Measurements from ENCODE around the gene HPSE2. TPM values are rescaled to one million over a fixed set of nuclear protein-coding genes. Genes with fewer than 3 reads are reported as not detected.

Gene HPSE2
- total and polyA plus RNA-seq, 8 donors = 0.04 to 1.1 (median 0.05) TPM; not detected in 5

GRCh38 chr10:98589691-98590090 is 646.0 kb downstream of the HPSE2 start:
- ATAC-seq (no peak), DNase-seq (no peak), FAIRE-seq (no peak)
- Histone ChIP-seq H3K4me1 (no peaks in the 10 kb centered on the region), H3K27me3 (no peaks in the 10 kb centered on the region), H3K36me3 (no peaks in the 10 kb centered on the region), H3K9me3 (no peaks in the 10 kb centered on the region), H3K4me3 (no peak overlapping the region), H3K27ac (no peak overlapping the region)
- TF ChIP-seq CTCF (IDR thresholded peaks at IDR 0.05) = no peak
- intact Hi-C loops (cut with DNase I) = no loop called here
- 44 to 50% methylated on average over 2 of the region's 2 CpGs for WGBS, 2 donors

- Histone ChIP-seq H3K36me3 (no peaks in the 10 kb centered on the region), H3K4me3 (no peak overlapping the region), H3K4me1 (no peaks in the 10 kb centered on the region), H3K9me3 (no peaks in the 10 kb centered on the region), H3K27me3 (no peaks in the 10 kb centered on the region), H3K27ac (no peak overlapping the region)
- no peak for TF ChIP-seq CTCF (IDR thresholded peaks at IDR 0.05)
- WGBS, 2 donors = 63 to 68% methylated on average over 3 of the region's 3 CpGs
- no peak for ATAC-seq
- intact Hi-C loops (cut with DNase I) = no loop called here
- no peak for FAIRE-seq
- no peak for DNase-seq
Observed at GRCh38 chr10:98589007-98589406, 646.6 kb downstream of the HPSE2 start.

- no peaks in the 10 kb centered on the region for H3K9me3 ChIP-seq
- no peak overlapping the region for H3K27ac ChIP-seq
- WGBS, 2 donors = 52 to 55% methylated on average over 2 of the region's 2 CpGs
- no peak overlapping the region for H3K4me3 ChIP-seq
- no peaks in the 10 kb centered on the region for H3K4me1 ChIP-seq
- H3K36me3 ChIP-seq = no peaks in the 10 kb centered on the region
- no peak for FAIRE-seq
- intact Hi-C loops (cut with DNase I) = no loop called here
- no peaks in the 10 kb centered on the region for H3K27me3 ChIP-seq
- no peak for TF ChIP-seq CTCF (IDR thresholded peaks at IDR 0.05)
- no peak for DNase-seq
- no peak for ATAC-seq
Observed at GRCh38 chr10:98587156-98587837, 648.4 kb downstream of the HPSE2 start.

GRCh38 chr10:98586096-98586495 is 649.6 kb downstream of the HPSE2 start:
- 65 to 74% methylated on average over 2 of the region's 2 CpGs for WGBS, 2 donors
- H3K4me1 ChIP-seq = no peaks in the 10 kb centered on the region
- intact Hi-C loops (cut with DNase I) = no loop called here
- ATAC-seq = no peak
- no peak for FAIRE-seq
- no peaks in the 10 kb centered on the region for H3K27me3 ChIP-seq
- no peaks in the 10 kb centered on the region for H3K9me3 ChIP-seq
- DNase-seq = no peak
- H3K36me3 ChIP-seq = no peaks in the 10 kb centered on the region
- H3K27ac ChIP-seq = no peak overlapping the region
- TF ChIP-seq CTCF (IDR thresholded peaks at IDR 0.05) = no peak
- no peak overlapping the region for H3K4me3 ChIP-seq

GRCh38 chr10:98582363-98582762 is 653.3 kb downstream of the HPSE2 start:
- no peaks in the 10 kb centered on the region for H3K4me1 ChIP-seq
- DNase-seq (no peak), ATAC-seq (no peak), FAIRE-seq (no peak)
- intact Hi-C loops (cut with DNase I) = no loop called here
- no peaks in the 10 kb centered on the region for H3K36me3 ChIP-seq
- no peaks in the 10 kb centered on the region for H3K27me3 ChIP-seq
- no peak overlapping the region for H3K27ac ChIP-seq
- 40 to 53% methylated on average over 2 of the region's 2 CpGs for WGBS, 2 donors
- TF ChIP-seq CTCF (IDR thresholded peaks at IDR 0.05) = no peak
- no peaks in the 10 kb centered on the region for H3K9me3 ChIP-seq
- no peak overlapping the region for H3K4me3 ChIP-seq

Data from pancreas (tissue), 10 donors.